Hepatocyte (in vitro differentiated cells): ENCODE measurements around the gene SUMF2.

ENCODE experiments used
- CTCF ChIP-seq: fragments of 200-600 bp; sonication (generic); IDR thresholded peaks from 2 replicates; pipeline ENCODE4 v1.5.1; 2016; ENCODE audit warnings: antibody characterized with exemption, mild to moderate bottlenecking; ENCODE audit not compliant: poor library complexity
- EZH2 ChIP-seq: fragments of 200-600 bp; sonication (generic); IDR thresholded peaks from 2 replicates; pipeline ENCODE4 v1.6.1; 2016; ENCODE audit warnings: antibody characterized with exemption, mild to moderate bottlenecking, borderline replicate concordance

DNA sequence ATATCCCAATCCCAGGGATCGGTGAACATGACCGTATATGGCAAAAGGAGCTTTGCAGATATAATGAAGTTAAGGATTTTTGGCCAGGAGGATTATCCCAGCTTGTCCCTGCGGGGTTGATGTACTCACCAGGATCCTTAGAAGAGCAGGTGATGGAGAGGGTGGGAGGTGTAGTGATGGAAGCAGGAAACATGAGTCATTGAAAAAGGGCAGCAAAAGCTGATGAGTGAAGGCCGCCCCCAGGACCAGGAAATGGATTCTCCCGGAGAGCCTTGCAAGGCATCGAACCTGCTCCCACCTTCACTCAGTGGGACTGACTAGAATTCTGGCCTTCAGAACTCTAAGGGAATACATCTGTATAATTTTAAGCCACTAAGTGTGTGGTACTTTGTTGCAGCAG lies 57.4 kb downstream of the SUMF2 start:
- TF ChIP-seq CTCF: no peak
- no peak for TF ChIP-seq EZH2
